Measurements from ENCODE around the gene FSIP1.

FSIP1 gene

DNA sequence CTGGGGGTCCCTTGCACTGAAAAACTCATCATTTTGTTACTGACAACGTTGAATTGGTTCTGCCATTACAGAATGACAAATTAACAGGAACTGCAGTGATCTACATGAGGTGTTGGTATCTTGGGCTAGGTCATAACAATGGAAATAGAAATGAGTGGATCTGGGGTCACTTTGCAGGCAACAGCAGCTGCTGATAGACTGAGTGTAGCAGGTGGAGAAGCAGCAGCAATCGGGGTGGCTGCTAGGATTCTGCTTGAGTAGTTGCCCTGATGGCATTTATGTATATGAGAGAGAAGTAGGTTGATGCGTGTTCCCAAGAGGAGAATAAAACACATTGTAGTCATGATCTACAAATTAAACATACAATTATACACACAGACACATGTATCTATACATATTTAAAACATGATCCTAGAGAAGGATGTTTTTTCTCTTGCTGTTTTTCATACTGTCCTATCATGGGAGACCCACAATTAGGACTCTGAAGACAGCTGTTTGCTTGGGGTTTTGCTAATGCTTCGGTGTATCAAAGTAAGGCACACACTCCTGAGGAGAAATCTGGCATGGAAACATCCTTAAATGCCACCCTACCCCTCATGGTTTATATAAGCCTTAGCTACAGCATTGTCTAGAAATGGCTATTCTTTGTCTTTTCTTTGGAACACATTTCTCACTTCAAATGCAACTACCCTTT is 217.5 kb downstream of the FSIP1 start:
- H4K20me1 ChIP-seq (ENCODE audit: control insufficient read depth, insufficient read depth, low read depth, low read length), result no peaks in the 10 kb centered on the region
- no peak for TF ChIP-seq EZH2phosphoT487 (IDR thresholded peaks at IDR 0.05; ENCODE audit: borderline replicate concordance, low read length)
- TF ChIP-seq, protein P1, sequence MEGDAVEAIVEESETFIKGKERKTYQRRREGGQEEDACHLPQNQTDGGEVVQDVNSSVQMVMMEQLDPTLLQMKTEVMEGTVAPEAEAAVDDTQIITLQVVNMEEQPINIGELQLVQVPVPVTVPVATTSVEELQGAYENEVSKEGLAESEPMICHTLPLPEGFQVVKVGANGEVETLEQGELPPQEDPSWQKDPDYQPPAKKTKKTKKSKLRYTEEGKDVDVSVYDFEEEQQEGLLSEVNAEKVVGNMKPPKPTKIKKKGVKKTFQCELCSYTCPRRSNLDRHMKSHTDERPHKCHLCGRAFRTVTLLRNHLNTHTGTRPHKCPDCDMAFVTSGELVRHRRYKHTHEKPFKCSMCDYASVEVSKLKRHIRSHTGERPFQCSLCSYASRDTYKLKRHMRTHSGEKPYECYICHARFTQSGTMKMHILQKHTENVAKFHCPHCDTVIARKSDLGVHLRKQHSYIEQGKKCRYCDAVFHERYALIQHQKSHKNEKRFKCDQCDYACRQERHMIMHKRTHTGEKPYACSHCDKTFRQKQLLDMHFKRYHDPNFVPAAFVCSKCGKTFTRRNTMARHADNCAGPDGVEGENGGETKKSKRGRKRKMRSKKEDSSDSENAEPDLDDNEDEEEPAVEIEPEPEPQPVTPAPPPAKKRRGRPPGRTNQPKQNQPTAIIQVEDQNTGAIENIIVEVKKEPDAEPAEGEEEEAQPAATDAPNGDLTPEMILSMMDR (IDR thresholded peaks at IDR 0.05; ENCODE audit: low read depth, low read length, poor library complexity, severe bottlenecking), result no peak
- H3K9me3 ChIP-seq (ENCODE audit: control insufficient read depth, insufficient read depth, low read length), result no peaks in the 10 kb centered on the region
- no peaks in the 10 kb centered on the region for H3K4me1 ChIP-seq (ENCODE audit: control insufficient read depth, low read length)
- H3K27ac ChIP-seq (ENCODE audit: low read depth, low read length), result no peak overlapping the region
- H3K4me3 ChIP-seq (ENCODE audit: low read length), result no peak overlapping the region
- H3K4me2 ChIP-seq (ENCODE audit: low read length), result no peak overlapping the region
- no peaks in the 10 kb centered on the region for H3K9me2 ChIP-seq (replicated peaks; ENCODE audit: control insufficient read depth, low read length)
- H3K36me3 ChIP-seq (ENCODE audit: control insufficient read depth, low read length), result no peaks in the 10 kb centered on the region
- H3F3A ChIP-seq (ENCODE audit: control insufficient read depth, insufficient read depth), result no peaks in the 10 kb centered on the region
- no peaks in the 10 kb centered on the region for H3K79me2 ChIP-seq (ENCODE audit: control insufficient read depth, low read length)
- H3K27me3 ChIP-seq (ENCODE audit: control insufficient read depth, low read length), result no peaks in the 10 kb centered on the region; the same call in 1 of the 2 replicates

DNA sequence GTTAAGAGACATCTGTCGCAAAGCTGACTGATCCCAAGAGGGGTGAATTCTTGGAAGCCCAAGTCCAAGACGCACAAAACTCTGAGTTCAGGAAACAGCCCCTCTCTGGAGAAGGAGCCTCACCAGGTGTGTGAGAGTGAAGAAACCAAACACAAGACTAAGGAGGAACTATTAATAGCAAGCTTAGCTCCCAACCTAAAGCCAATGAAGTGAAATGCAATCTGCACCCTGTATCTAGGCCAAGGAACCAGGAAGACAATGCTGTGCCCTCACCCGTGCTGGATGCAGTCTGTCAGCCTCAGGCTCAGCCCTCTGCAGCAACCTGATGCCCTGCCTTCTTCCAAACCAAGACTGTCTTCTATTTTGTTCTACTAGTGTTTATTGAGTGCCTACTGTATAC is 224.2 kb downstream of the FSIP1 start:
- Histone ChIP-seq H3K27ac (ENCODE audit: low read depth, low read length) (no peak overlapping the region), H3K4me3 (ENCODE audit: low read length) (no peak overlapping the region)

DNA sequence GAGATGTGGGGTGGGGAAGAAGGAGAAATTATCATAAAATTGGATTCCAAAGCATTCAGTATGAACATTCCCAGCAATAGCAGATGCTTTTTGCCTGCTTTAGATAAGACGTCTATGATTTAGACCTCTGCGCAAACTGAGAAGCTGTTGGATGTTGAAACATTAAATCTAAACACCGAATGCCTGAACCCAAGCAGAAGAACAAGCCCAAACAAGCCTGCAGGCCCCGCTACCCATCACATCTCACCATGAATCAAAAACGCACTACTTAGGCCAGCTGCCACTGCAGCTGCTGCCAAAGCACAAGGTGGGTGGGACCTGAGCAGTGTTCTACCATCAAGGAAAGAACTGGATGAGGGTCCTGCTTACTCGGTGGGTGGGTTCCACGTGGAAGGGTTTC is 226.2 kb downstream of the FSIP1 start:
- H3K27ac ChIP-seq (ENCODE audit: low read depth, low read length), result no peak overlapping the region
- no peak overlapping the region for H3K4me2 ChIP-seq (ENCODE audit: low read length)
- H3K27me3 ChIP-seq (ENCODE audit: control insufficient read depth, low read length), result no peaks in the 10 kb centered on the region
- no peaks in the 10 kb centered on the region for H3K36me3 ChIP-seq (ENCODE audit: control insufficient read depth, low read length)
- no peaks in the 10 kb centered on the region for H4K20me1 ChIP-seq (ENCODE audit: control insufficient read depth, insufficient read depth, low read depth, low read length)
- no peaks in the 10 kb centered on the region for H3K4me1 ChIP-seq (ENCODE audit: control insufficient read depth, low read length)
- TF ChIP-seq EZH2phosphoT487 (IDR thresholded peaks at IDR 0.05; ENCODE audit: borderline replicate concordance, low read length), result no peak
- TF ChIP-seq, protein P1 (IDR thresholded peaks at IDR 0.05; ENCODE audit: low read depth, low read length, poor library complexity, severe bottlenecking), result no peak
- H3K9me3 ChIP-seq (ENCODE audit: control insufficient read depth, insufficient read depth, low read length), result no peaks in the 10 kb centered on the region
- no peaks in the 10 kb centered on the region for H3F3A ChIP-seq (ENCODE audit: control insufficient read depth, insufficient read depth)
- H3K79me2 ChIP-seq (ENCODE audit: control insufficient read depth, low read length), result no peaks in the 10 kb centered on the region
- no peak overlapping the region for H3K4me3 ChIP-seq (ENCODE audit: low read length)
- no peaks in the 10 kb centered on the region for H3K9me2 ChIP-seq (replicated peaks; ENCODE audit: control insufficient read depth, low read length)

More for the DNA sequence above, 224.2 kb downstream of the FSIP1 start:
- Histone ChIP-seq H4K20me1 (ENCODE audit: control insufficient read depth, insufficient read depth, low read depth, low read length) (no peaks in the 10 kb centered on the region), H3K4me1 (ENCODE audit: control insufficient read depth, low read length) (no peaks in the 10 kb centered on the region), H3K9me2 (replicated peaks; ENCODE audit: control insufficient read depth, low read length) (no peaks in the 10 kb centered on the region), H3F3A (ENCODE audit: control insufficient read depth, insufficient read depth) (no peaks in the 10 kb centered on the region), H3K36me3 (ENCODE audit: control insufficient read depth, low read length) (no peaks in the 10 kb centered on the region), H3K27me3 (ENCODE audit: control insufficient read depth, low read length) (no peaks in the 10 kb centered on the region), H3K79me2 (ENCODE audit: control insufficient read depth, low read length) (no peaks in the 10 kb centered on the region), H3K9me3 (ENCODE audit: control insufficient read depth, insufficient read depth, low read length) (no peaks in the 10 kb centered on the region), H3K4me2 (ENCODE audit: low read length) (no peak overlapping the region)
- no peak for TF ChIP-seq EZH2phosphoT487 (IDR thresholded peaks at IDR 0.05; ENCODE audit: borderline replicate concordance, low read length)
- TF ChIP-seq, protein P1 (IDR thresholded peaks at IDR 0.05; ENCODE audit: low read depth, low read length, poor library complexity, severe bottlenecking), result no peak

Data from DOHH2 (cell line).